Colonic mucosa (tissue), 4 donors: ENCODE measurements around the gene ALDH2. TPM values are rescaled to one million over a fixed set of nuclear protein-coding genes. Genes with fewer than 3 reads are reported as not detected.

Experiments used
- DNase-seq: peaks from one replicate; pipeline ENCODE4 v3.0.0-alpha.2; 2020
- H3K27ac ChIP-seq: fragments of 200-600 bp; one replicate; pipeline ENCODE4 v1.8.0; 2021
- H3K27me3 ChIP-seq: fragments of 200-600 bp; one replicate; pipeline ENCODE4 v1.8.0; 2021
- H3K36me3 ChIP-seq: fragments of 200-600 bp; one replicate; pipeline ENCODE4 v1.8.0; 2021
- H3K4me1 ChIP-seq: fragments of 200-600 bp; one replicate; pipeline ENCODE4 v1.8.0; 2021; ENCODE audit warnings: mild to moderate bottlenecking
- H3K4me3 ChIP-seq: fragments of 200-600 bp; one replicate; pipeline ENCODE4 v1.8.0; 2021
- H3K9ac ChIP-seq, 2 donors: one replicate each; pipeline ENCODE4 v1.7.0; 2013; ENCODE audit warnings: control low read depth in 2 of 2, low read depth in 2 of 2, low read length in 2 of 2
- H3K9me3 ChIP-seq: fragments of 200-600 bp; one replicate; pipeline ENCODE4 v1.8.0; 2021
- intact Hi-C: fragments of 100-400 bp; cut with DNase I; formaldehyde crosslinking; loops from one replicate; pipeline ENCODE4 v1.14.1; 2022
- total RNA-seq, 2 donors: library from RNA; stranded (reverse); fragmentation: NEBNext Ultra II Directional in 1 of 2; extraction: Animal tissue kit (Norgen Biotek cat#: 25700) in 1 of 2; gene quantifications; one replicate each; pipeline ENCODE4 v1.2.1, GENCODE V29; 2021
- TF ChIP-seq, protein P1 (sequence below): fragments of 200-600 bp; IDR thresholded peaks from one replicate; pipeline ENCODE4 v1.8.0; 2022; ENCODE audit warnings: antibody characterized with exemption, mild to moderate bottlenecking
- donor health status: healthy.
- donor health status: DM: no; HTN: no; CAD: no.
- donor health status: DM: no; HTN: no; CAD: no.

The ALDH2 gene
- total RNA-seq, 2 donors from 2014 or later: 240 to 398 TPM

- no peak overlapping the region for H3K27ac ChIP-seq
Observed at GRCh38 chr12:111791507-111791906, 24.8 kb downstream of the ALDH2 start.

DNA sequence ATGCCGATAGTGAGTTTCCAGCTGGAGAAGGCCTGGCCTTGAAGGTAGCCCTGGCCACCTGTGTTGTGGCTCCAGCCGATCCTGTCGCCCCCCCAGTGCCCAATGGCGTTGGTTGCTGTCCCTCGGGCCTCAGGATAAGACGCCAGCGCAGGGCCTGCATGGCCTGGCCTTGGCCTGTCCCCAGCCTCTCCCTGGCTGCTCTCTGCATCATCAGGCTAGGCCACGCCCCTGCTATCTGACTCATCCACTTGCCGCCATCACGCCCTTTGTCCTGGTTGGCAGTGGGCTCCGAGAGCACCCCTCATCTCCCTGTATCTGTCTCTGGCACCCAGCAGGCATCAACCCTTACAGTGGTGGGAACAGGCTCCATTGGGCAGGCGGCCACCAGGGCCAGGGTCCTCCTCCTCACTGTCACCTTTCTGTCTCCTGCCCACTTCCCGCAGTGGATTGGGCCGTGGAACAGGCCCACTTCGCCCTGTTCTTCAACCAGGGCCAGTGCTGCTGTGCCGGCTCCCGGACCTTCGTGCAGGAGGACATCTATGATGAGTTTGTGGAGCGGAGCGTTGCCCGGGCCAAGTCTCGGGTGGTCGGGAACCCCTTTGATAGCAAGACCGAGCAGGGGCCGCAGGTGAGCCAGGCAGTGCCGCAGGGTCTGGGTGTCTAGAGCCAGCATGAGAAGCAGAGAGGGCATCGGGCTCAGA is 25.6 kb downstream of the ALDH2 start:
- DNase-seq: peak; percentile 68
- intact Hi-C loops: no loop called here

More at GRCh38 chr12:111791507-111791906, 24.8 kb downstream of the ALDH2 start:
- no peak for DNase-seq
- TF ChIP-seq, protein P1, sequence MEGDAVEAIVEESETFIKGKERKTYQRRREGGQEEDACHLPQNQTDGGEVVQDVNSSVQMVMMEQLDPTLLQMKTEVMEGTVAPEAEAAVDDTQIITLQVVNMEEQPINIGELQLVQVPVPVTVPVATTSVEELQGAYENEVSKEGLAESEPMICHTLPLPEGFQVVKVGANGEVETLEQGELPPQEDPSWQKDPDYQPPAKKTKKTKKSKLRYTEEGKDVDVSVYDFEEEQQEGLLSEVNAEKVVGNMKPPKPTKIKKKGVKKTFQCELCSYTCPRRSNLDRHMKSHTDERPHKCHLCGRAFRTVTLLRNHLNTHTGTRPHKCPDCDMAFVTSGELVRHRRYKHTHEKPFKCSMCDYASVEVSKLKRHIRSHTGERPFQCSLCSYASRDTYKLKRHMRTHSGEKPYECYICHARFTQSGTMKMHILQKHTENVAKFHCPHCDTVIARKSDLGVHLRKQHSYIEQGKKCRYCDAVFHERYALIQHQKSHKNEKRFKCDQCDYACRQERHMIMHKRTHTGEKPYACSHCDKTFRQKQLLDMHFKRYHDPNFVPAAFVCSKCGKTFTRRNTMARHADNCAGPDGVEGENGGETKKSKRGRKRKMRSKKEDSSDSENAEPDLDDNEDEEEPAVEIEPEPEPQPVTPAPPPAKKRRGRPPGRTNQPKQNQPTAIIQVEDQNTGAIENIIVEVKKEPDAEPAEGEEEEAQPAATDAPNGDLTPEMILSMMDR: no peak
- Histone ChIP-seq H3K4me1 (no peaks in the 10 kb centered on the region), H3K9ac (no peak overlapping the region), H3K9me3 (no peaks in the 10 kb centered on the region), H3K27me3 (no peaks in the 10 kb centered on the region), H3K4me3 (no peak overlapping the region), H3K36me3 (peaks cover 9% of the 10 kb centered on the region)
- intact Hi-C loops: no loop called here

GRCh38 chr12:111792856-111793235 is 26.1 kb downstream of the ALDH2 start:
- no peaks in the 10 kb centered on the region for H3K9me3 ChIP-seq
- no peaks in the 10 kb centered on the region for H3K4me1 ChIP-seq
- intact Hi-C loops: no loop called here
- H3K36me3 ChIP-seq: peaks cover 9% of the 10 kb centered on the region
- H3K27ac ChIP-seq: no peak overlapping the region
- H3K4me3 ChIP-seq: no peak overlapping the region
- TF ChIP-seq, protein P1: no peak
- no peaks in the 10 kb centered on the region for H3K27me3 ChIP-seq
- H3K9ac ChIP-seq: no peak overlapping the region
- no peak for DNase-seq

More for the DNA sequence above, 25.6 kb downstream of the ALDH2 start:
- H3K9ac ChIP-seq: peak overlapping the region in 1 of 2 donors; percentile 40
- TF ChIP-seq, protein P1: no peak
- H3K4me3 ChIP-seq: no peak overlapping the region
- H3K27me3 ChIP-seq: no peaks in the 10 kb centered on the region
- H3K9me3 ChIP-seq: no peaks in the 10 kb centered on the region
- H3K4me1 ChIP-seq: no peaks in the 10 kb centered on the region
- peak overlapping the region; percentile 12 for H3K27ac ChIP-seq
- peaks cover 9% of the 10 kb centered on the region for H3K36me3 ChIP-seq

- TF ChIP-seq, protein P1: no peak
- Histone ChIP-seq H3K4me1 (no peaks in the 10 kb centered on the region), H3K27me3 (no peaks in the 10 kb centered on the region), H3K27ac (no peak overlapping the region), H3K9me3 (no peaks in the 10 kb centered on the region), H3K9ac (no peak overlapping the region), H3K36me3 (peaks cover 7% of the 10 kb centered on the region), H3K4me3 (no peak overlapping the region)
- intact Hi-C loops: no loop called here
- DNase-seq: no peak
Observed at GRCh38 chr12:111798182-111798581, 31.4 kb downstream of the ALDH2 start.

DNA sequence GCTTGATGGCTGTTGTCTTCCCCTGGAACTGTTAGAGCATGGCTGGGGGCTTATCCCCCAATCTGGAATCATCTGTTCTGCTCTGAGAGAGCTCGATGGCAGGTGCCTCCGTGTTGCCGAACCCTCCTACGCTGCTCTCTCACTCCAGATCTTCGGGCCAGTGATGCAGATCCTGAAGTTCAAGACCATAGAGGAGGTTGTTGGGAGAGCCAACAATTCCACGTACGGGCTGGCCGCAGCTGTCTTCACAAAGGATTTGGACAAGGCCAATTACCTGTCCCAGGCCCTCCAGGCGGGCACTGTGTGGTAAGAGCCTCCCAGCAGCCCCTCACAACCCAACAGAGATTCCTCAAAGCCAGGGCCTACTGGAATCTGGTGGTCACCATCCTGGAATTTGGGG is 33.0 kb downstream of the ALDH2 start:
- intact Hi-C loops: no loop called here
- TF ChIP-seq, protein P1: no peak
- Histone ChIP-seq H3K27ac (no peak overlapping the region), H3K4me1 (no peaks in the 10 kb centered on the region), H3K9ac (no peak overlapping the region), H3K27me3 (no peaks in the 10 kb centered on the region), H3K9me3 (no peaks in the 10 kb centered on the region), H3K36me3 (peaks cover 16% of the 10 kb centered on the region), H3K4me3 (no peak overlapping the region)
- no peak for DNase-seq
